NCI-H82 treated with DMSO at 0.1 percent for 48 hours (cell line): ENCODE data around the gene LPAR5.

Experiments
- DNase-seq: peaks from one replicate; lab custom pipeline; 2025; ENCODE audit not compliant: unreplicated experiment; lab: John Stamatoyannopoulos, UW

LPAR5 gene

GRCh38 chr12:6635856-6636531 is at the start of gene LPAR5:
Gene LPAR5, minus strand, starts transcription at chr12:6635959. Its CDS starts 14,711 bp downstream, at chr12:6621248.
- DNase-seq = no peak

DNA sequence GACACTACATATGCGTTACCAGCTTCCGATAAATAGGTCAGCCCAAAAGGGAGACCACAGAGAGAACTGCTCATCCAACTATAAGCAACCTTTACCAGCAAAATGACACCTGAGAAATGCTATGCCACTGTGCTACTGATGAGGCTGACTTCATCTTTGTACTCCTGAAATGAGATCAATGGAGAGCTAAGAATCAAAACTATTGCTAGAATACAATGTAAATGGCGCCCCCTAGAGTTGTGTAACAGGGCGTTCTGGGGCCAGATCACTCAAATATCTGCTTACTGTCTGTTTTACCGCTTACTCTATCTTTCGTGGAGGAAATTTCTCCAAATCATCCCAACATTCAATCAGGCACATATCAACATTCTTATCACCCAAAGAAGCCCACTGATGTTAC is 48.9 kb upstream of the LPAR5 start:
- peak; percentile 15 for DNase-seq

DNA sequence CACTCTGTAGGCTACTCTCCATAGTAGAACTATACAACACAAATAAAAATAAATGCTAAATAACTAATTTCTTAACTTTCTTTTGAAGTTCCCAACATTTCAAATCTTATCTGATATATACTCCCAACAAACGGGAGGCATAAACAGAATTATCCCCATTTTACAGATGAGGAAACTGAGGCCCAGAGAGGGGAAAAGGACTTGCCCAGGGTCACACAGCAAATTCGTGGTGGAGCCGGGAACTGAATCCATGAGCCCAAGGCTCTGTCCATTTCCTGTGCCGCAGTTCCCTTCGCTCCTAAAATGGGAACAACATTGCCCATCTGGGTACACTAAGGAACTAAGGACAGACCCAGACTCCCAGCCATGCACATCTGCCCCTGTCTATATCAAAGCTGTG is 41.2 kb upstream of the LPAR5 start:
- no peak for DNase-seq

DNA sequence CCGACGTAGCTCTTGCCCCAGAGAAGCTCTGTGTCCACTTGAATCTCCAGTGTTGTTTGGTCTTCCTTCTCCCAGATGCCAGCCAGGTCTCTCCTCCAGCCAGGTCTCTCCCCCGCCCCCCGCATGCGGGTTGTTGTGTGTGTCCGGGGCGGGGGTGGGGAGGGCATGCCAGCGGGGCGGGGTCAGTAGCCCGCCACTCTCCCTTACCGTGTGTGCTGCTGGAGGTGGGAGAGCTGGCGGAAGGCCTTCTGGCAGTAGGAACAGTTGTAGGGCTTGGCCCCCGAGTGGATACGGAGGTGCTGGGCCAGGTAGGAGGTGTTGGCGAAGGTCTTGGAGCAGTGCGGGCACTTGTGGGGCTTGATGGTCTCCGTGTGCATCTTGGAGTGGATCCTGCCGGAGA is 36.4 kb upstream of the LPAR5 start:
- no peak for DNase-seq

GRCh38 chr12:6667559-6668210 is 31.9 kb upstream of the LPAR5 start:
- no peak for DNase-seq

- no peak for DNase-seq
These were observed 30.5 kb upstream of the LPAR5 start for GRCh38 chr12:6666211-6666610.

DNA sequence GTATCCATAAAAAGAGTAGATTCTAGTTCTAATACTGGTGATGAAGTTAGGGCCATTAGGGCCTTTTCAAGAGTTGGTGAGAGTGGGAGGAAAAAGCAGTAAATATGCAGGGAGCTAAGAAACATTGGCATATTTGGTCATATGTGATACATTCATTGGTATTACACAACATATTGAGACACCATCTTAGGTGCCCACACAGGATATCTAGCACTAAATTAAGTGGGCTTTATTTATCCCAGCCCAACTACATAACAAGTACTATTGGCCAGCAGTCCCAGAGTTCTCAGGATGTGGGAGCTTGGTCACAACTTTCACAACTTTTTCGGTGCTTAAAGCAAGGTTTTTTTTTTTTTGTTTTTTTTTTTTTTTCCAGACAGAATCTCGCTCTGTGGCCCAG is 29.1 kb upstream of the LPAR5 start:
- DNase-seq = no peak

- DNase-seq = peak; percentile 100
These were observed 27.4 kb upstream of the LPAR5 start, which contains the start of gene ING4 for GRCh38 chr12:6662906-6663742. Gene ING4, minus strand, starts transcription at chr12:6663119. Its CDS starts 18 bp downstream, at chr12:6663101.

- no peak for DNase-seq
These were observed 26.8 kb upstream of the LPAR5 start for GRCh38 chr12:6662602-6662905.

DNA sequence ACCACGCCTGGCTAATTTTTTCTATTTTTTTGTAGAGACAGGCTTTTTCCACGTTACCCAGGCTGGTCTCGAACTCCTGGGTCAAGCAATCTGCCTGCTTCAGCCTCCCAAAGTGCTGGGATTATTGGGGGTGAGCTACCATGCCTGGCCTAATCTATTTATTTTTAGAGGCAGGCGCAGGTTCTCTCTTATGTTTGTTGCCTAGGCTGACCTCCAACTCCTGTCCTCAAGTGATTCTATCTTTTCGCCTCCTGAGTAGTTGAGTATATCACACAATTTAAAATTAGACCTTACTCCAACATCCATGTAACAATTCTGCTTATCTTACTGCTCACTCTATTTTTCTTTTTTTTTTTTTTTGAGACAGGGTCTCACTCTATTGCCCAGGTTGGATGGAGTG is 18.2 kb upstream of the LPAR5 start:
- DNase-seq = no peak

DNA sequence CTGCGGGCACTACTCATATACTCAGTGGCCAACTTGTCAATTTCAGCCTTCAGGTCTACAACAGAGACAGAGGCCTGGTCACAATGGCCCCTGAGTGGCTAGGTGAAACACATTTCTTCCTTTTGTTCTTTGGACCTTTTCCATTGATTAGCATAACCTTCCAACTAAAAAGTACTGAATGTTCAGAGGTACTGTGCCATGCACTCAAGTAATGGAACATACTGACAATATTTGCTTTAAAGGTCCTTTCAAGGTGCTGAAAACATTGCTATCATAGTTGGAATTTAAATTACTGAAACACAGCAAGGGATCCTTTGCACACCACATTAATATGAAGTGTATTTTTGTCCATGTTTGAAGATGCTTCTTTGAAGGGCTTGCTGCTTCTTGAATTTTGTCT is 17.6 kb upstream of the LPAR5 start:
- no peak for DNase-seq

GRCh38 chr12:6652391-6652790 is 16.6 kb upstream of the LPAR5 start:
- no peak for DNase-seq

- DNase-seq = no peak
These were observed 15.1 kb upstream of the LPAR5 start for GRCh38 chr12:6650832-6651231.

GRCh38 chr12:6647083-6647604 is 11.4 kb upstream of the LPAR5 start, which contains the start of gene ACRBP:
Gene ACRBP, minus strand, starts transcription at chr12:6647432. Its CDS starts 66 bp downstream, at chr12:6647366.
- no peak for DNase-seq

DNA sequence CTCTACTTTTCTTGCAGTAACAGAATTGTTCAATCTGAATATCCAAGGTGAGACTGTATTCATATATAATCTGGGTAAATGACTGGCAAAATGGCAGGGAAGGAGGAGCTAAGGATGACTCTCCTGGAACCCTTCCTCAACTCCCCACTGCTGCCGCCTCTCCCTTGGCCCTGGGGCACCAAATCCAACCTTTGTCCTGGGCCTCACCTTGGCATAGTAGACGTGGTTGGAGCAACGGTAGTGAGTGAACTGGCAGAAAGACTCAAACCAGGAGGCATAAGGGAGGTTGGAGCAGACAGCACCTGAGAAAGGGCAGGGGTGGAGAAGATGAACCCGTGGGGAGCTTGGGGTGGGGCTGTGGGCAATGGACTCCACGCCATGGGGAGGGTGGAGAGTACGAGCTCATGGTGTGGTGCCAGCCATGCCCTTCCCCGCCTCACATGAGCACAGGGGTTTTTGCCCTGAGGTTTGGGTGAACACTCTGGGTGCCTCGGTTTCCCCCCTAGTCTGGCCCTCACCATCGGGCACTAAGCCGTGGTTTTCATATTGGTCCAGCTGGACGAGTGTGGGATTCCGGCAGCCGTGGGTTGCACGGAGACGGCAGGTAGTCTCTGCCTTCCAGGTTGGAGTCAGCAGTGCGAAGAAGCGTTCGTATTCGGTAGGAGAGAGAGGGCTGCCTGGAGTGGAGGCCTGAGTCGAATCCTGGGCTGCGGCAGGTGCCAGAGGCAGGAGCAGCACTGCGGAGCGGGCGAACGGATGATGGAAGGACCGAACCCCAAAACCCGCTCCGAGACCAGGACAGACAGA is 10.7 kb upstream of the LPAR5 start:
- DNase-seq = no peak

- DNase-seq = no peak
These were observed 9.1 kb upstream of the LPAR5 start for GRCh38 chr12:6644903-6645302.

DNA sequence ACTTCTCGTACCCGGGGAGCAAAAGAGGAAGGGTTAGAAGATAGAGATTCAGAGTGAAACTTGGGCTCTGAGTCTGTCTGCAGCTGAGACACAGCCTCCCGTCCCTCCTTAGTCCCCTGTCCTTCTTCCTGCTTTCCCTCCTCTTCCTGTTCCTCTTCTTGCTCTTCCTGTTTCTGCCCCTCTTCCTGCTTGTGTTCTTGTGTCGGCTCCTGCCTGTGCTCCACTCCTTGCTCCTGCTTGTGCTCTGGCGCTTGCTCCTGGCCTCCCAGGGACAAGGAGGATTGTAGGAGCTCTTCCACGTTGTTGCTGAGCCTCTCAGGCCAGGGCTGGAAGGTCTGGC is 8.5 kb upstream of the LPAR5 start:
- DNase-seq = no peak

DNA sequence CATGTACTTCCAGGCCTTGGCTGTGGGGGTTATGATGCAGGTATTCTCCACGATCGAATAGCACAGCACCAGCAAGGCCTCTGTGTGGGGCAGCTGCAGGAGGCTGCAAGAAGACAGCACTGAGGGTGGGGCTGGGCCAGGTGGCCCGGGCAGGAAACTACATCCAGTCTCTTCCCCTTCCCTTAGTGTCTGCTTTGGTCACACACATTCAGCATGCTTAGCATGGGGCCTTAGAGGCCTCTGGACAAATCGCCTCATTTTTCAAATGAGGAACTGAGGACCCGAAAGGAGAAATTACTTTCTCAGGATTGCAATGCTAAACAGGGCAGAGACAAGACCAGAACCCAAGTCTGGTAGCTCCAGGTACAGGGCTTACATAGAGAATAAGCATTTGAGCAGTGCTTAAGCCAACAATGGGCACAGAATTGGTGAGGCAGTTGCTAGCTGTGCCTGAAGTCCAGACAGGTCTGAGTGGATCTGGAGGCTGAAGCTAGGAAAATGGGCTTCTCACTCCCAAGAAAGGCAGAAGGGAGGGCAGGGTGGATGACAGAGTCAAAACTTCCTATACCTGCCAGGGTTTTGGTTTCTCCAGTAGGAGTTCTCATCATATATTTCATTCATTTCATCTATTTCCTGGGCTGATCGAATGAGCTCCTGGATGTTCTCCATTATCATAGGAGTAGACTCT is 8.0 kb upstream of the LPAR5 start:
- no peak for DNase-seq

DNA sequence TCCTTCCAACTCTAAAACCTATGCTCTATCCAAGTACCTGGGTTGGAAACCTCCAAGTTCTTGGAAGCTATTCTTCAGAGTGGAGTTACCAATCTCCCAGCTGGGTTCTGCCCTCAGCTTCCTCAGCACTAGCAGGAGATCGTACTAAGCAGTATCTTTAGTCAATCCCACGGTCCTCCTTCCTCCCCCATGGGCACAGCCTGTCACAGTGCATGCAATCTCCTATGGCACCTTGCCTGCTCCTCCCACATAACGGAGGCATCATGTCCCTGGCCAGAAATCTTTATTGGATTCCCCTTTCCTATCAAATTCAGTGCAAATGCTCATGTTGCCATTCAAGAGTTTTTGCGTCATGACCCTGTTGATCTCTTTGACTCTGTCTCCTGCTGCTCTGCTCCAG is 5.4 kb upstream of the LPAR5 start:
- no peak for DNase-seq

DNA sequence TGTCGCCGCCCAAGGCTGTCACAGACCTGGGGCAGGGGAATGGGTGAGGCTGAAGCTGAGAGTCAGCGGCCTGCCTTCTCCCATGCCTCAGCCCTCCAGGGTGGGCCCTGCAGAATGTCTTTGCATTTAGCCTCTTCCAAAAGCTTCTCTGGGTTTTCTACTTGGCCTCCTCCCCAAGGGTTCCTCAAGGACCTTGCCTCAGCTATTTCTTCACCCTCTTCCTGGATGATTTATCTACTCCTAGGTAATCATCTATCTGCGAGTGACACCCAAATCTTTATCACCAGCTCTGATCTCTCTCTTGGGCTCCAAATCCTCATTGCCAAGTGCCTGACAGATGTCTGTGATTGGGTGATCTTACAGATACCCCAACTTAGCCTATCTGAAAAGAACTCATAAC is 4.7 kb upstream of the LPAR5 start:
- DNase-seq = no peak
